Prostate gland (tissue), 2 donors: ENCODE measurements around the gene PDE8B. TPM values are rescaled to one million over a fixed set of nuclear protein-coding genes. Genes with fewer than 3 reads are reported as not detected.

Source experiments
- DNase-seq: peaks from one replicate; pipeline ENCODE4 v3.0.0-alpha.2; 2019; ENCODE audit warnings: low spot score
- H3K27ac ChIP-seq, 2 donors: fragments of 200-600 bp; sonication (generic); 2 replicates each; pipeline ENCODE4 v1.5.1; 2017 to 2019
- H3K27me3 ChIP-seq: fragments of 200-600 bp; sonication (generic); replicated peaks from 2 replicates; pipeline ENCODE4 v1.5.1; 2019; ENCODE audit not compliant: insufficient read depth
- H3K36me3 ChIP-seq, 2 donors: fragments of 200-600 bp; sonication (generic); 1 replicate in 1 of 2; 2 replicates in 1 of 2; pipeline versions ENCODE4 v1.5.1 to v1.8.1; 2017 to 2019
- H3K4me1 ChIP-seq: fragments of 200-600 bp; sonication (generic); replicated peaks from 2 replicates; pipeline ENCODE4 v1.5.1; 2019
- H3K4me3 ChIP-seq, 2 donors: fragments of 200-600 bp; sonication (generic); 2 replicates each; pipeline ENCODE4 v1.5.1; 2017 to 2019
- H3K9me3 ChIP-seq: fragments of 200-600 bp; sonication (generic); 2 replicates; pipeline ENCODE4 v1.5.1; 2017
- CTCF ChIP-seq, 4 experiments: fragments of 200-600 bp in 2 of 4; fragments of 450-650 bp in 2 of 4; sonication (generic) in 2 of 4; IDR thresholded peaks; 1 replicate in 3 of 4; 2 replicates in 1 of 4; pipeline ENCODE4 v1.5.1; 2016 to 2019; ENCODE audit warnings: antibody characterized with exemption in 4 of 4, mild to moderate bottlenecking in 2 of 4, moderate library complexity in 2 of 4
- POLR2A ChIP-seq: fragments of 450-650 bp; IDR thresholded peaks from one replicate; pipeline ENCODE4 v1.6.1; 2016; ENCODE audit warnings: antibody characterized with exemption, mild to moderate bottlenecking
- POLR2AphosphoS5 ChIP-seq: sonication (generic); formaldehyde crosslinking; IDR thresholded peaks from one replicate; pipeline ENCODE4 v1.6.1; 2017; ENCODE audit warnings: antibody characterized with exemption
- WGBS: methylation state at CpG from one replicate; pipeline ENCODE4 v1.1.5; 2018; 5-methylcytosine and 5-hydroxymethylcytosine counted together
- intact Hi-C: fragments of 100-400 bp; cut with DNase I; formaldehyde crosslinking; loops from one replicate; pipeline ENCODE4 v1.14.2; 2022
- total RNA-seq, 2 donors: library from RNA; depleted of rRNA; stranded (reverse); fragments of >200 nt; gene quantifications; one replicate each; pipeline ENCODE4 v1.1.0, GENCODE V29; 2016

PDE8B gene
- total RNA-seq, 2 donors from 2014 or later: 25.6 to 66.0 TPM

GRCh38 chr5:77222722-77223121 lies 12.2 kb downstream of the PDE8B start:
- Histone ChIP-seq H3K27me3 (no peaks in the 10 kb centered on the region), H3K27ac (no peak overlapping the region), H3K4me1 (no peaks in the 10 kb centered on the region), H3K36me3 (no peaks in the 10 kb centered on the region), H3K4me3 (no peak overlapping the region), H3K9me3 (no peaks in the 10 kb centered on the region)
- no peak for DNase-seq
- intact Hi-C loops: no loop called here
- TF ChIP-seq POLR2AphosphoS5 (no peak), POLR2A (no peak), CTCF (IDR thresholded peaks at IDR 0.05) (no peak)
- WGBS: 88% methylated on average over 1 of the region's 1 CpG

- no peaks in the 10 kb centered on the region for H3K9me3 ChIP-seq
- intact Hi-C loops: no loop called here
Measured at GRCh38 chr5:77223653-77224052, 13.2 kb downstream of the PDE8B start.

GRCh38 chr5:77224672-77225355 lies 14.3 kb downstream of the PDE8B start:
- no peaks in the 10 kb centered on the region for H3K9me3 ChIP-seq
- no peaks in the 10 kb centered on the region for H3K4me1 ChIP-seq
- TF ChIP-seq POLR2AphosphoS5: peak; percentile 40
- no peak for TF ChIP-seq POLR2A
- H3K36me3 ChIP-seq: no peaks in the 10 kb centered on the region
- H3K27ac ChIP-seq: no peak overlapping the region
- no peak overlapping the region for H3K4me3 ChIP-seq
- intact Hi-C loops: no loop called here
- no peak for DNase-seq
- 10% methylated on average over 1 of the region's 1 CpG for WGBS
- H3K27me3 ChIP-seq: no peaks in the 10 kb centered on the region

More at GRCh38 chr5:77223653-77224052, 13.2 kb downstream of the PDE8B start:
- no peak overlapping the region for H3K4me3 ChIP-seq
- no peak for DNase-seq
- H3K27ac ChIP-seq: no peak overlapping the region
- 92% methylated on average over 4 of the region's 4 CpGs for WGBS
- no peaks in the 10 kb centered on the region for H3K27me3 ChIP-seq
- H3K36me3 ChIP-seq: no peaks in the 10 kb centered on the region
- H3K4me1 ChIP-seq: no peaks in the 10 kb centered on the region
- TF ChIP-seq CTCF (IDR thresholded peaks at IDR 0.05): no peak
- no peak for TF ChIP-seq POLR2AphosphoS5
- TF ChIP-seq POLR2A: no peak

GRCh38 chr5:77225531-77225930 lies 15.1 kb downstream of the PDE8B start:
- no peaks in the 10 kb centered on the region for H3K9me3 ChIP-seq
- H3K27ac ChIP-seq: no peak overlapping the region
- H3K27me3 ChIP-seq: no peaks in the 10 kb centered on the region
- no peak for DNase-seq
- 81% methylated on average over 8 of the region's 8 CpGs for WGBS
- no peaks in the 10 kb centered on the region for H3K4me1 ChIP-seq
- no peaks in the 10 kb centered on the region for H3K36me3 ChIP-seq
- H3K4me3 ChIP-seq: no peak overlapping the region
- no peak for TF ChIP-seq CTCF (IDR thresholded peaks at IDR 0.05)
- TF ChIP-seq POLR2A: no peak
- TF ChIP-seq POLR2AphosphoS5: no peak
- intact Hi-C loops: no loop called here

GRCh38 chr5:77229887-77230286 lies 19.4 kb downstream of the PDE8B start:
- Histone ChIP-seq H3K36me3 (no peaks in the 10 kb centered on the region), H3K27me3 (no peaks in the 10 kb centered on the region), H3K9me3 (no peaks in the 10 kb centered on the region), H3K4me1 (no peaks in the 10 kb centered on the region), H3K4me3 (no peak overlapping the region), H3K27ac (no peak overlapping the region)
- whole genome bisulfite sequencing: 92% methylated on average over 4 of the region's 4 CpGs
- DNase-seq: no peak
- TF ChIP-seq POLR2A (no peak), CTCF (IDR thresholded peaks at IDR 0.05) (no peak), POLR2AphosphoS5 (no peak)
- intact Hi-C loops: no loop called here
